Thyroid gland (tissue), 4 donors: ENCODE measurements around the gene NCKAP5. TPM values are rescaled to one million over a fixed set of nuclear protein-coding genes. Genes with fewer than 3 reads are reported as not detected.

ENCODE experiments used
- DNase-seq, 2 donors: peaks; one replicate each; pipeline ENCODE4 v3.0.0-alpha.2; 2019
- H3K27ac ChIP-seq, 3 donors: fragments of 200-600 bp; sonication (generic); 1 replicate in 2 of 3; 2 replicates in 1 of 3; pipeline ENCODE4 v1.5.1; 2016 to 2019; ENCODE audit warnings: mild to moderate bottlenecking in 1 of 3, moderate library complexity in 1 of 3
- H3K27me3 ChIP-seq: fragments of 200-600 bp; sonication (generic); one replicate; pipeline ENCODE4 v1.5.1; 2019
- H3K36me3 ChIP-seq, 2 donors: fragments of 200-600 bp; sonication (generic); one replicate each; pipeline ENCODE4 v1.5.1; 2016 to 2019
- H3K4me1 ChIP-seq, 2 donors: fragments of 200-600 bp; sonication (generic); one replicate each; pipeline ENCODE4 v1.5.1; 2017 to 2019
- H3K4me3 ChIP-seq, 3 donors: fragments of 200-600 bp; sonication (generic); replicated peaks in 1 of 3; 1 replicate in 2 of 3; 2 replicates in 1 of 3; pipeline ENCODE4 v1.5.1; 2016; ENCODE audit warnings: mild to moderate bottlenecking in 1 of 3
- H3K9me3 ChIP-seq: fragments of 200-600 bp; sonication (generic); one replicate; pipeline ENCODE4 v1.5.1; 2017
- CTCF ChIP-seq, 6 experiments: fragments of 200-600 bp in 3 of 6; fragments of 450-650 bp in 3 of 6; sonication (generic) in 3 of 6; IDR thresholded peaks; one replicate each; pipeline ENCODE4 v1.5.1; 2016 to 2019; ENCODE audit warnings: antibody characterized with exemption in 6 of 6, mild to moderate bottlenecking in 2 of 6, inconsistent platforms in 1 of 6, moderate library complexity in 1 of 6
- POLR2A ChIP-seq, 2 donors: fragments of 450-650 bp; IDR thresholded peaks; one replicate each; pipeline ENCODE4 v1.6.1; 2017; ENCODE audit warnings: antibody characterized with exemption in 2 of 2, mild to moderate bottlenecking in 2 of 2, moderate library complexity in 1 of 2
- WGBS, 2 donors: methylation state at CpG; one replicate each; pipeline ENCODE4 v1.1.5; 2017; 5-methylcytosine and 5-hydroxymethylcytosine counted together
- intact Hi-C: fragments of 100-400 bp; cut with DNase I; formaldehyde crosslinking; loops from one replicate; pipeline ENCODE4 v1.15.1; 2023
- total RNA-seq, 4 donors: library from RNA; depleted of rRNA; stranded (reverse); fragments of >200 nt; gene quantifications; one replicate each; pipeline ENCODE4 v1.2.3, GENCODE V29; 2016

The NCKAP5 gene
- total RNA-seq, 4 donors from 2014 or later: 0.45 to 1.2 (median 0.76) TPM

DNA sequence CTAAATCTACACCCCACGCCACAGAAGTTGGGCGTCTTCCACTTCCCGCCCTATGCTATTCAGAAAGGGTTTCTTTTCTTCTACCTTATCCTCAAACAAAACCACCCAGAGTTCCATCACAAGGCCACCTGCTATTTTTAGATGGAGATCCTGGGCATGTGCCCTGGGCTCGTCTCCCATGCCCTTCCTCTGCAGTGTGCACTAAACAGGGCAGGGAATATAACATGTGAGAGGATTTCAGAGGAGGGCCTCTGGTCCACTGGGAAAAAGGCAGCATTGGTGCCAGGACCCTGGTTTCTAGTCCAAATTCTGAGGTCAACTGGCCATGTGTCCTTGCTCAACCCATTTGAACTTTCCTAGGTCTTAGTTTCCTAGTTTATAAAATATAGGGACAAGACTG is 320.0 kb downstream of the NCKAP5 start:
- H3K27ac ChIP-seq: no peak overlapping the region
- no peak for DNase-seq
- TF ChIP-seq POLR2A (IDR thresholded peaks at IDR 0.05) (no peak), CTCF (IDR thresholded peaks at IDR 0.05) (no peak)
- H3K36me3 ChIP-seq: no peaks in the 10 kb centered on the region
- H3K4me3 ChIP-seq: no peak overlapping the region
- intact Hi-C loops: no loop called here
- no peaks in the 10 kb centered on the region for H3K9me3 ChIP-seq
- no peaks in the 10 kb centered on the region for H3K27me3 ChIP-seq
- peaks cover 0 to 6% of the 10 kb centered on the region in 2 donors for H3K4me1 ChIP-seq
- 87 to 99% methylated on average over 4 of the region's 4 CpGs for WGBS, 2 donors

DNA sequence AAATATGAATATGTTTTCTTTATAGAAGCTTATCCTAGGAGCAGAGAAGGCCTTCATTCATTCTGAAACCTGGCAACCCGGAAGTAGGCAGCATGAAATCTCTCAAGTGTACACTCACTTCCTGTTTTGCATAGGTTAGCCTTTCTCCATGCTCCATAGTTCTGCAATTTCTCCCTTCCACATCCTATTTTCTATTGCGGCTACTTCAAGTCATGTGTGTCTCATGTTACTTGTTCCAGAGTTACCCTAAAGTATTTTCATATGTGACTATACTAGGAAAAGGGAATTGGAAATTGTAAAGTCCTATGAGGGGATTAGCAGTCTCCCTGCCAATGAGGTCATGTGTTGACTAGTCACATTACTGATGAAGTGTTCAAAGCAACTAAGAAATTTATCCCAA is 320.6 kb downstream of the NCKAP5 start:
- TF ChIP-seq CTCF (IDR thresholded peaks at IDR 0.05): no peak
- no peak for TF ChIP-seq POLR2A (IDR thresholded peaks at IDR 0.05)
- no peaks in the 10 kb centered on the region for H3K36me3 ChIP-seq
- 69 to 77% methylated on average over 2 of the region's 2 CpGs for WGBS, 2 donors
- no peak overlapping the region for H3K4me3 ChIP-seq
- DNase-seq: no peak
- no peaks in the 10 kb centered on the region for H3K27me3 ChIP-seq
- H3K4me1 ChIP-seq: peaks cover 0 to under 1% of the 10 kb centered on the region in 2 donors
- H3K27ac ChIP-seq: no peak overlapping the region
- intact Hi-C loops: no loop called here
- H3K9me3 ChIP-seq: no peaks in the 10 kb centered on the region

GRCh38 chr2:133241224-133241571 is 327.1 kb downstream of the NCKAP5 start:
- Histone ChIP-seq H3K36me3 (no peaks in the 10 kb centered on the region), H3K9me3 (no peaks in the 10 kb centered on the region), H3K27ac (no peak overlapping the region), H3K4me1 (no peaks in the 10 kb centered on the region), H3K27me3 (no peaks in the 10 kb centered on the region), H3K4me3 (no peak overlapping the region)
- no peak for TF ChIP-seq POLR2A (IDR thresholded peaks at IDR 0.05)
- WGBS, 2 donors: 56 to 63% methylated on average over 2 of the region's 2 CpGs
- no peak for DNase-seq
- intact Hi-C loops: no loop called here

DNA sequence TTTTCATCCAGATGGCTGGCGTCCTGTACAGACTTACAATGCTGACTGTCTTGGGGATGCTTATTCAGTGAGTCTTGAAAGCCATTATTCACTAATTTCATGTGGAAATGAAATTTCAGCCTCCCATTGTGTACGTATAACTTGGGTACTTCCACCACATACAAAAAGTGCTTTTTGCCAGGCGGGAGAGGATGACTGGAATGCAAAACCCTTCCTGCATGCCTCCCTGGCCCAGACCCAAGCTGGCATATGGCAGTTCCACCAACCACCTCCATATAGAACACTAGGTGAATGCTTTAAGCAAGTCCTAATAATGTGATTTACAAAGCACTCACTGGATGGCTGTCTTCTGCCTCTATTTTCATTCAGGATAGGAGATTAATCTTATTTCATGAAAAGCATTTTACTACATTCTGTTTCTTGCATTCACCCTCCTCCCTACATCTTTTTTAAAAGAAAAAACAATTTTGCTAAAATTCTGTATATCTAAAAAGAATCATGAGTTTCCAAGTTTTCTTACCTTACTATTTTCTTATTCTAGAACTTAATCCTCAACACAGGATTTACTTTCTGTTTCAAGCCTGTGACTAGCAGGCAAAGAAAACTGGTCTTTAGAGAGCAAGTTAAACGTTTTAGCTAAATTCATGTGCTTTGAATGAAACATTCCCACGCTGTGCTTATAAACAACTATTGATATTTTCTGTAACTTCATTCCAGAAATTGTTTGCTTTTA is 327.6 kb downstream of the NCKAP5 start:
- no peak overlapping the region for H3K27ac ChIP-seq
- intact Hi-C loops: no loop called here
- no peaks in the 10 kb centered on the region for H3K36me3 ChIP-seq
- WGBS, 2 donors: 63 to 70% methylated on average over 5 of the region's 5 CpGs
- H3K27me3 ChIP-seq: no peaks in the 10 kb centered on the region
- no peaks in the 10 kb centered on the region for H3K4me1 ChIP-seq
- TF ChIP-seq CTCF (IDR thresholded peaks at IDR 0.05) (no peak), POLR2A (IDR thresholded peaks at IDR 0.05) (no peak)
- no peak overlapping the region for H3K4me3 ChIP-seq
- no peaks in the 10 kb centered on the region for H3K9me3 ChIP-seq
- DNase-seq: no peak

- Histone ChIP-seq H3K27ac (no peak overlapping the region), H3K27me3 (no peaks in the 10 kb centered on the region), H3K4me1 (no peaks in the 10 kb centered on the region), H3K36me3 (no peaks in the 10 kb centered on the region), H3K9me3 (no peaks in the 10 kb centered on the region), H3K4me3 (no peak overlapping the region)
- DNase-seq: no peak
- intact Hi-C loops: no loop called here
- TF ChIP-seq CTCF (IDR thresholded peaks at IDR 0.05): no peak
- TF ChIP-seq POLR2A (IDR thresholded peaks at IDR 0.05): no peak
- 88 to 92% methylated on average over 1 of the region's 1 CpG for WGBS, 2 donors
Observed at GRCh38 chr2:133235968-133236367, 332.3 kb downstream of the NCKAP5 start.
